HL-60/S4 treated with retinoic acid at 250 ng/mL for 4 days and 3 days (cell line): ENCODE data around the gene CALD1.

ENCODE experiments used
- in situ Hi-C: fragments of 300-500 bp; cut with MboI; formaldehyde crosslinking; loops from 2 replicates; pipeline ENCODE4 v1.7.0; 2022; ENCODE audit warnings: low sequenced_read_pairs

The CALD1 gene

DNA sequence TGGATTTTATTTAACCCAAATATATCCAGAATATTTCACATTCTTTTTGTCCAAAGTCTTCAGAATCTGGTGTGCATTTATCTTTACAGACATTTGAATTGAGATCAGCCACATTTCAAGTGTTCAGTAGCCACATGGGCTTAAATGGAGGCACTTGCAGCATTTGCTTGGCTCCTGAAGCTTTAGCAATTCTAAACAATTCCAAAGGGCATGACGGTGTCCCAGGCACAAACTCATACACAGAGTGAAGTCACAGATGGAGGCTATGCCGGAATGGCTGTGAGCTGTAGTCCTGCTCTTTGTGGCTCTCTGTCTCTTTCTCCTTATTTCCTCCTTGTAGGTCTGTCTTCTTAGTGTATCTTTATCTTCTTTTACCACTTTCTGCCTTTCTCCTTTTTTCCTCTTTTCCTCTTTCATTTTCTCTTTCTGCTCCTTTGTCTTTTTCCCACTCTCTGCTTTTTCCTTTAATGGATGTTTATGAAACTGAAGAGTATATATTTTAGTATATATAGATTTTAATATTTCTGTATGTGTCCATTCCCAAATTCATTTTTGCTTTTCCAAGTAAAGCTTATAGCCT is 214.5 kb downstream of the CALD1 start:
- in situ Hi-C loops, result no loop called here

DNA sequence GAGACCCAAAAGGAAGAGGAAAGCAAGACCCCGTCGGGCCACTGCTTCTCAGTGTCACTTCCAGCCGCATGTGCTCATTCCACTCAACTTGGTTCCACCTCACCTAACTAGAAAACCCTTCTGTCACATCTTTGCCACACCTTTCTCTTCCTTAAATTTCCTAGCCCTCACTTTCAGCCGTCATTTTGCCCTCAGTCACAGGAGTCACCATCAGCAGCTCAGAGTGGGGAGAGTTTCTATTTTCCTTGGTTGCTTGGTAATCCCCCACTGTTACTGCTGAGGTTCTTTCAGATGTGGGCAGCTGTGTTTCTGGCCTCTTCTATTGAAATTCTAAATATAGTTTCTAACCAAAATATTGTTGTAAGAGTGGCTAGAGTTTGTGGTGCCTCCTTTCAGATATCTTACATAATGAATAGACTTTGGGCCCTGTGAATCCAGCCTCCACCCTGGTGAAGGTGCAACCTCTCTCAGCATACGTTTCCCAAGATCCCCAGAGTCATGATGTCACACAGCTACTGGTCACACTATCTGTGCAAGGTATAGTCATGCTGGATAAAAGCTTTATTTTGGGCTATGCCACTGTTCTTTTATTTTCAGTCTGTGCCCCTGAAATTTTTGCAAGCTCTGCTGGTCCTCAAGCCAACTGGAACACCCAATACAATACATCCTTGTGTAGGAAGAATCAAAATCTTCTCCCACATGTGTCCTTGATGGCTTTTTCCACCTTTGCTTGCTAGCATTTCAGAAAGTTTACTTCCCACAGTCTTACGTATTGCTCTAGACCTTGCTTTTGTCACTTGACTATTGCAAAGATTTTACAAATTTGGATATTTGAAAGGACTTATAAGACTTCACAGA is 216.0 kb downstream of the CALD1 start:
- in situ Hi-C loops, result no loop called here

DNA sequence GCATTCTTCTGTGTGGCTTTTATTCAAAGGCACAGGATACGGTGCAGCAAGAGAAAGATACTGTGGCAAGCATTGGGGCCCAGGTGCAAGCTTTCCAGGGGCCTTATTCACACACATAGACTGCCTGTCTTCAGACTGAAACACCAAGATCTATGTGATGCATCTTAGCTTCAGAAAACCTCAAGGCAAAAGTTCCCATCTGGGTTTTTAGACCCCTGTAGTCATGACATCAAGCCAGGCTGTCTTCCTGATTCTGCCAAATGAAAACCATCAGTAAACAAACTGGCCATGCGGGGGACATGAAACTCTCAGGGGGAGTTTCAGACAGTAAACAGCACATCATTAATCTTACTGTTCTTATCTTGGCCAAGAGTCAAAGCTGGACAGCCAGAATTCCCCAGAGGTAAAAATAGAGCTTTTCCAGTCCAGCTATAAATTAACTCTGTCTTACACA is 216.7 kb downstream of the CALD1 start:
- in situ Hi-C loops, result no loop called here

DNA sequence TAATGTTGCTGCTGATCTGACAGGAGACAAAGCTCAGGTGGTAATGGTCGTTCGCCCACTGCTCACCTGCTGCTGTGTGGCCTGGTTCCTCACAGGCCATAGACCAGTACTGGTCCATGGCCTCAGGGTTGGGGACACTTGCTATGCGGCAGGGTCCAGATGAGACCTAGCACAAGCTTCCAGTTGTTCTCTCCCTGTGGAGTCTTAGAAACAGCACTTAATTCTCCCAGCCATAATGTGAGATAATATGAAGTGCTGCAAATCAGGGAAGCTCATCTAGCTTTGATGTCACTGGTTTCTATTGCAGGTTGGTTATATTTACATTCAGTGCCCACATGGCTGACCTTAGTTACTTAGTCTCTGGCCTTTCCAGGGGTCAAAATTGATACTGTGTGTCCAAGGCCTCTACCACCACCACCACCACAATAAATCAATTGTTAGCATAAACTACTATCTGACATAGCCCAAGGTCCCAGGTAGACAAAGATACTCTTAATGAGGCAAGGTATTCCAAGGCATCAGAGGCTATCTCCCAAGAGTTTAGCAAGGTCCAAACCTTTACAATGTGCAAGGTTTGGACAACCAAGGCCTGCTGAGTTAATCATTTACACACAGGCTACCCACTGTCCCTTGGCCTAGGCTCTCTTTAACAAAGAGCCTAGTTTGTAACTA is 217.9 kb downstream of the CALD1 start:
- in situ Hi-C loops, result no loop called here

DNA sequence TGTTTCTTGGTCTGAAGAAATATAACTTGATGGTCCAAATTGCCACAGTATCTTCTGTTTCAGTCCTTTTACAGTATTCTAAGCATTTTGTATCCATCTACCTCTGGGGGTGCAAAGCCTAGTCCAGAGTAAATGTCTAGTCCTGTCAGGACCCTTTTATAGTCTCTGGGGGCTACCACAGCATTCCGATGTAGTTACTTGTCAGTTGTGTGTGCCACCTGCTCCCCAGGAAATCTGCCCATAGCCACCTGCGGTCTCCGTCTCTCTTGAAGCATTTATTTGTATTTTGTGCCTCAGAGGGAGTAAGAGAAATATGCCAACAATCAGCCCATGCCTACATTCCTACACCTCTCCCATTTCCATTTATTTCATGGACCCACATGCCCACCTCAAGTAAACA is 219.7 kb downstream of the CALD1 start:
- in situ Hi-C loops, result no loop called here

DNA sequence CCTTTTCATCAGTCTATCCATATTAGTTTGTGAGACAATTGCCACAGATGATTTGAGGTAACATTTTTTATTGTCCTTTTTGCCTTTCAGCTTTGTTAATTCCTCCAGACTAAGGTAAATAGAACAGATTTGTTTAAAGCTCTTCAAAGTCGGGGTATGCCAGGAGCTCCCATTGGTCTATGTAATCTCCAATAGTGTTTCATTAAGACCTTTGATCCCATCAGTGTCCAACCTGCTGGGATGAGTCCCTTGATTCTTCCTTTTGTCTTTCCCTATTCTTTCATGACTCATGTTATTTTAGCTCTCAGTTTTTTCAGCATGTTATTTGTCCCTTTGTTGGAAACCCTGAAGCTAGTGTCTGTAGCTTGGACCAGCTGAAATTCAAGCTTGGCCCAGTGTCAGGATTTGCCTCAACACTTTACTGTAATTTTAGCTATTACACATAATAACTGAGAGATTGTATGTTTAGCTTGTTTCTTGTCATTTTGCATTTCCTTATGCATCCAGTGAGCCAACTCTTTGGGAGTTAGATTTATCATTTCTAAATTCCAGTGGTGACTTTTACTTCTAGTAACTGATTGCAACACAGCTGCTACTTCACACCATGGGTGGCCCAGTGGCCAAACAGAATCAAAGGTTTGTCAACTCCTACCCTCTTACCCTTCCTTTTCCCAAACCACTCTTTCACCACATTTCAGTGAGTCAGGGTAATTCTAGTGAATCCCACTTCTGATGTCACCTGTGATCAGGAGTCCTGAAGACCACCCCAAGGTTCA is 222.1 kb downstream of the CALD1 start:
- in situ Hi-C loops, result no loop called here

DNA sequence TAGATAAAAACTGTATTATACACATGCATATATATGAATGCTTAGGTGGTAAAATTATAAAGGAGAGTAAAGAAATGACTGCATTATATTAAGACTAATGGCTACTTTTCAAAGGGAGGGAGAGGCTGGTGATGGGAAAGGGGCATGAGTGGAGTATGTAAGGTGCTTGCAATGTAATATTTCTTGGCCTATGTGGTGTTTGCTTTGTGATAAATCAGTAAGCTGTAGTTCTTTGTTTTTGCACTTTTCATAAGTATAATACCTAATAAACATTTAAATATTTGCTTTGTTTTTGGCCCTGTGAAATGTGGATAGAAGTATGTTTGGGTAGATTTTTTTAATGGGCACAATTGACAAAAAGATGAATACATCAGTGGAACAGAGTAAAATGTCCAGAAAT is 232.8 kb downstream of the CALD1 start:
- in situ Hi-C loops, result no loop called here
